Hepatocyte (in vitro differentiated cells): ENCODE data around the gene WTAP. TPM values are rescaled to one million over a fixed set of nuclear protein-coding genes. Genes with fewer than 3 reads are reported as not detected.

Experiments
- DNase-seq: peaks from one replicate; pipeline ENCODE4 v3.0.0-alpha.2; 2016; ENCODE audit warnings: low spot score
- H2AFZ ChIP-seq: fragments of 200-600 bp; sonication (generic); 2 replicates; pipeline ENCODE4 v1.6.0; 2016; ENCODE audit warnings: antibody characterized with exemption, mild to moderate bottlenecking
- H3K27ac ChIP-seq: fragments of 200-600 bp; sonication (generic); 2 replicates; pipeline ENCODE4 v1.5.1; 2016; ENCODE audit warnings: mild to moderate bottlenecking
- H3K27me3 ChIP-seq: fragments of 200-600 bp; sonication (generic); 2 replicates; pipeline ENCODE4 v1.6.1; 2016
- H3K36me3 ChIP-seq: fragments of 200-600 bp; sonication (generic); replicated peaks from 2 replicates; pipeline ENCODE4 v1.5.1; 2016; ENCODE audit warnings: low read depth; ENCODE audit not compliant: insufficient read depth
- H3K4me1 ChIP-seq: fragments of 200-600 bp; sonication (generic); 2 replicates; pipeline ENCODE4 v1.5.1; 2016; ENCODE audit warnings: mild to moderate bottlenecking, moderate library complexity; ENCODE audit not compliant: insufficient read depth
- H3K4me2 ChIP-seq: fragments of 200-600 bp; sonication (generic); 2 replicates; pipeline ENCODE4 v1.6.0; 2016
- H3K4me3 ChIP-seq: fragments of 200-600 bp; sonication (generic); 2 replicates; pipeline ENCODE4 v1.5.1; 2016; ENCODE audit warnings: mild to moderate bottlenecking
- H3K79me2 ChIP-seq: fragments of 200-600 bp; sonication (generic); 2 replicates; pipeline ENCODE4 v1.6.0; 2017; ENCODE audit warnings: mild to moderate bottlenecking
- H3K9me2 ChIP-seq: fragments of 200-600 bp; sonication (generic); replicated peaks from 2 replicates; pipeline ENCODE4 v1.6.0; 2017; ENCODE audit warnings: mild to moderate bottlenecking; ENCODE audit not compliant: insufficient read depth
- H3K9me3 ChIP-seq: fragments of 200-600 bp; sonication (generic); 2 replicates; pipeline ENCODE4 v1.5.1; 2016; ENCODE audit warnings: low read depth, mild to moderate bottlenecking
- H4K20me1 ChIP-seq: fragments of 200-600 bp; sonication (generic); 2 replicates; pipeline ENCODE4 v1.6.0; 2016; ENCODE audit warnings: mild to moderate bottlenecking; ENCODE audit not compliant: insufficient read depth, poor library complexity, severe bottlenecking
- EZH2 ChIP-seq: fragments of 200-600 bp; sonication (generic); IDR thresholded peaks from 2 replicates; pipeline ENCODE4 v1.6.1; 2016; ENCODE audit warnings: antibody characterized with exemption, mild to moderate bottlenecking, borderline replicate concordance
- EZH2phosphoT487 ChIP-seq: fragments of 200-600 bp; sonication (generic); IDR thresholded peaks from one replicate; pipeline ENCODE4 v1.6.1; 2018; ENCODE audit warnings: antibody characterized with exemption, mild to moderate bottlenecking, low read depth, moderate library complexity; ENCODE audit not compliant: unreplicated experiment, severe bottlenecking
- WGBS: methylation state at CpG from one replicate; pipeline ENCODE4 v1.1.6; 2016; ENCODE audit warnings: low lambda C conversion rate; ENCODE audit errors: missing lambda C conversion rate; 5-methylcytosine and 5-hydroxymethylcytosine counted together
- polyA plus RNA-seq: library from polyadenylated mRNA; unstranded; fragments of >200 nt; fragmentation: Nextera tagmentation; extraction: Ambion mirVana; gene quantifications from 2 replicates; pipeline ENCODE4 v1.2.1, GENCODE V29; 2016
- total RNA-seq: library from RNA; depleted of rRNA; stranded (reverse); fragments of >200 nt; gene quantifications from 2 replicates; pipeline ENCODE4 v1.2.3, GENCODE V29; 2014
- TF ChIP-seq, protein P1 (sequence below): fragments of 200-600 bp; sonication (generic); IDR thresholded peaks from 2 replicates; pipeline ENCODE4 v1.5.1; 2016; ENCODE audit warnings: antibody characterized with exemption, mild to moderate bottlenecking; ENCODE audit not compliant: poor library complexity

WTAP gene
- total and polyA plus RNA-seq, 2 experiments from 2014 or later: 84.6 to 101 TPM

DNA sequence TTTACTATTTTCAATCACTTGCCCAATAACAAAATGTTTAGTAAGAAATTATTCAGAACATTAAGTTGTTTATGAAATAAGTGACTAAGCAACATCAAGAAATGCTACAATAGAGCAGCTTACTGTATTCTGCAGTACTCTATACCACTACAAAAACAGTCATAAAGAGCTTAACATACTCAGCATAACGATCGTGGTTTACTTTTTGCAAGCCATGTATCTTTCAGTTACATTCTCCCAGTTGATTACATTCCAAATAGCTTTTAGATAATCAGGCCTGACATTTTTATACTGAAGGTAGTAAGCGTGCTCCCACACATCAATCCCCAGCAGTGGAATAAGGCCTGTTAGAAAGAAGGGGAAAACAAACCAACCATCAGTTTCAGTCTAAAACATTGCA, 45.0 kb upstream of the WTAP start:
- Histone ChIP-seq H4K20me1 (no peaks in the 10 kb centered on the region), H3K4me2 (no peak overlapping the region), H3K27ac (no peak overlapping the region), H3K9me2 (no peaks in the 10 kb centered on the region), H2AFZ (no peak overlapping the region), H3K9me3 (no peaks in the 10 kb centered on the region), H3K79me2 (peaks cover 11% of the 10 kb centered on the region), H3K27me3 (no peaks in the 10 kb centered on the region), H3K4me3 (no peak overlapping the region), H3K36me3 (no peaks in the 10 kb centered on the region), H3K4me1 (no peaks in the 10 kb centered on the region)
- DNase-seq: no peak
- 75% methylated on average over 3 of the region's 3 CpGs for WGBS
- TF ChIP-seq EZH2 (no peak), EZH2phosphoT487 (no peak)
- TF ChIP-seq, protein P1, sequence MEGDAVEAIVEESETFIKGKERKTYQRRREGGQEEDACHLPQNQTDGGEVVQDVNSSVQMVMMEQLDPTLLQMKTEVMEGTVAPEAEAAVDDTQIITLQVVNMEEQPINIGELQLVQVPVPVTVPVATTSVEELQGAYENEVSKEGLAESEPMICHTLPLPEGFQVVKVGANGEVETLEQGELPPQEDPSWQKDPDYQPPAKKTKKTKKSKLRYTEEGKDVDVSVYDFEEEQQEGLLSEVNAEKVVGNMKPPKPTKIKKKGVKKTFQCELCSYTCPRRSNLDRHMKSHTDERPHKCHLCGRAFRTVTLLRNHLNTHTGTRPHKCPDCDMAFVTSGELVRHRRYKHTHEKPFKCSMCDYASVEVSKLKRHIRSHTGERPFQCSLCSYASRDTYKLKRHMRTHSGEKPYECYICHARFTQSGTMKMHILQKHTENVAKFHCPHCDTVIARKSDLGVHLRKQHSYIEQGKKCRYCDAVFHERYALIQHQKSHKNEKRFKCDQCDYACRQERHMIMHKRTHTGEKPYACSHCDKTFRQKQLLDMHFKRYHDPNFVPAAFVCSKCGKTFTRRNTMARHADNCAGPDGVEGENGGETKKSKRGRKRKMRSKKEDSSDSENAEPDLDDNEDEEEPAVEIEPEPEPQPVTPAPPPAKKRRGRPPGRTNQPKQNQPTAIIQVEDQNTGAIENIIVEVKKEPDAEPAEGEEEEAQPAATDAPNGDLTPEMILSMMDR: no peak

DNA sequence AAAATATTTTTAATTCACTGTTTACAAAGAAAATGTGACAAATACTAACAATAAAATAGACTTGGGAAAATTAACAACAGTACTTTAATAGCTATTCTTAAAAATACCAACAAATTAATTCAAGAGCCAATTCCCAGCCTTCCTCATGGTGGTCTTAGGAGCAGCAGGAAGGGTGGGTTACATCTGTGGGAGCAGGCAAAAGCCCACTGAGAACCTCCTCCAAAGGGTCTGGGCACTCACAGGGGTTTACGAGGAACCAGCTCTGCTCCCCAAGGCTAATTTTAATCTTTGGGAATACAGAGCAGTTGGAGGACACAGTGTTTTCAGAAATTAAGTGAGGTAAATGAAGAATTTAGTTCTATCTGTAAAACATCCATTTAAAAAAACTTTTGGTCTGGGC, 44.5 kb upstream of the WTAP start:
- Histone ChIP-seq H2AFZ (no peak overlapping the region), H3K4me3 (no peak overlapping the region), H3K9me3 (no peaks in the 10 kb centered on the region), H3K27ac (no peak overlapping the region), H4K20me1 (no peaks in the 10 kb centered on the region), H3K4me1 (no peaks in the 10 kb centered on the region), H3K36me3 (no peaks in the 10 kb centered on the region), H3K27me3 (no peaks in the 10 kb centered on the region), H3K4me2 (no peak overlapping the region), H3K9me2 (no peaks in the 10 kb centered on the region), H3K79me2 (peaks cover 17% of the 10 kb centered on the region)
- 94% methylated on average over 1 of the region's 1 CpG for WGBS
- TF ChIP-seq, protein P1: no peak
- TF ChIP-seq EZH2 (no peak), EZH2phosphoT487 (no peak)
- no peak for DNase-seq

DNA sequence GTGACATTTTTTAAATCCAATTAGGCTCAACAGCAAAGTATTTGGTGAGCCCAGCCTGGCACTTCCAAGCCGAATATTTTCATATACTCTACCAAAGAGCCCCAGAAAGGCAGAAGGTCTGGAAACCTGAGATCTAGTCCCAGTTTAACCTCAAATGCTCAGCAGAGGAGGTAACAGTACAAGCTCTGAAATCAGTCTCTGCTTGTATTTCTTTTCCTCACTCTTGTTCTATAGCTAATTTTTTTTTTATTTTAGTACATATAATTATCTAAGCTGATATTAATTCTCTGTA, 43.3 kb upstream of the WTAP start:
- Histone ChIP-seq H3K4me1 (no peaks in the 10 kb centered on the region), H4K20me1 (no peaks in the 10 kb centered on the region), H3K27ac (no peak overlapping the region), H3K4me3 (no peak overlapping the region), H3K9me3 (no peaks in the 10 kb centered on the region), H3K27me3 (no peaks in the 10 kb centered on the region), H3K36me3 (no peaks in the 10 kb centered on the region), H2AFZ (no peak overlapping the region), H3K79me2 (peaks cover 28% of the 10 kb centered on the region), H3K9me2 (no peaks in the 10 kb centered on the region), H3K4me2 (no peak overlapping the region)
- TF ChIP-seq EZH2phosphoT487: no peak
- TF ChIP-seq EZH2: no peak
- TF ChIP-seq, protein P1: no peak
- 100% methylated on average over 1 of the region's 1 CpG for WGBS
- no peak for DNase-seq

DNA sequence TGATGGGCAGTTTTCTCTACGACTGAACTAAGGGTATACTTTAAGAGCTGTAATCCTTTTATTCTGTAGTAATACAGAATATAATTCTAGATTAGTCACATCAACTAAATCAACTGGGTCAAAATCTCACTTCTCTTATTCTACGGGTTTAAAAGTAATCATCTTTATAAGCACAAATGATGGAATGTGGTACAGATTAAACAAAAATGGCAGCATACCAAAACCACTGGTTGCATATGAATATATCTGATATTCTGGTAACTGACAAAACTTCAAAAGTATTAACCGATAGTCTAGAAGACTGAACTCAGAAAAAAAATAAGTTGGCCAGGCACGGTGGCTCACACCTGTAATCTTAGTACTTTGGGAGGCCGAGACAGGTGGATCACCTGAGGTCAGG, 41.3 kb upstream of the WTAP start:
- TF ChIP-seq EZH2: no peak
- TF ChIP-seq, protein P1: no peak
- TF ChIP-seq EZH2phosphoT487: no peak
- WGBS: 88% methylated on average over 5 of the region's 5 CpGs
- Histone ChIP-seq H4K20me1 (no peaks in the 10 kb centered on the region), H3K27me3 (no peaks in the 10 kb centered on the region), H3K4me1 (no peaks in the 10 kb centered on the region), H3K4me3 (no peak overlapping the region), H3K9me2 (no peaks in the 10 kb centered on the region), H3K36me3 (no peaks in the 10 kb centered on the region), H3K9me3 (no peaks in the 10 kb centered on the region), H2AFZ (no peak overlapping the region), H3K27ac (no peak overlapping the region), H3K4me2 (no peak overlapping the region), H3K79me2 (peaks cover 47% of the 10 kb centered on the region)
- DNase-seq: no peak
